Measurements from ENCODE around the gene IMPDH2. TPM values are rescaled to one million over a fixed set of nuclear protein-coding genes. Genes with fewer than 3 reads are reported as not detected.

IMPDH2 gene
- total RNA-seq, result 100 to 1,000 TPM in 1 of 4 donors, 10 to 100 TPM in 3; 25.1 to 106 (median 72.7) TPM

GRCh38 chr3:49028673-49029562, at the start of gene IMPDH2:
IMPDH2 (minus strand) TSS chr3:49029398; CDS start chr3:49029350, 48 bp downstream.
- peaks cover 10 to 21% (median 15%) of the 10 kb centered on the region in 4 donors for H3K4me1 ChIP-seq
- H3K4me3 ChIP-seq, result peak within 1 kb of the TSS; percentile 38 to 79 (median 62)
- peaks cover 0 to 38% (median 10%) of the 10 kb centered on the region in 4 donors for H3K36me3 ChIP-seq
- in situ Hi-C loops (cut with MboI; ENCODE audit: low pct_ligation_motif_present in 1 of 4, low pct_unique_long_range_greater_than_20kb in 1 of 4, low sequenced_read_pairs in 3 of 4), result no loop called here
- H3K9me3 ChIP-seq, result no peaks in the 10 kb centered on the region
- 2% methylated on average over 50 of the region's 55 CpGs; no CpG with 5 or more reads in 1 of the 2 donors for WGBS, 2 donors (ENCODE audit: low coverage in 1 of 2)
- intact Hi-C loops (cut with DNase I; ENCODE audit: low total_unique reads), result no loop called here
- H3K27me3 ChIP-seq, result no peaks in the 10 kb centered on the region
- TF ChIP-seq POLR2AphosphoS5 (IDR thresholded peaks at IDR 0.05) (peak; percentile 98 to 100 (median 99)), EP300 (IDR thresholded peaks at IDR 0.05; ENCODE audit: low read depth) (no peak), POLR2A (IDR thresholded peaks at IDR 0.05) (peak; percentile 98), CTCF (IDR thresholded peaks at IDR 0.05) (peak in 1 of 5 experiments; percentile 7)
- DNase-seq, result peak; percentile 95
- H3K27ac ChIP-seq, result peak within 1 kb of the TSS; percentile 89 to 96 (median 92)

GRCh38 chr3:49076646-49077045, 47.4 kb upstream of the IMPDH2 start:
- no peak for DNase-seq
- TF ChIP-seq EP300 (IDR thresholded peaks at IDR 0.05; ENCODE audit: low read depth) (no peak), CTCF (IDR thresholded peaks at IDR 0.05) (no peak)
- H3K27me3 ChIP-seq, result no peaks in the 10 kb centered on the region
- H3K4me1 ChIP-seq, result peaks cover 0 to 2% (median 0%) of the 10 kb centered on the region in 4 donors
- peaks cover 0 to 58% (median 29%) of the 10 kb centered on the region in 4 donors for H3K36me3 ChIP-seq
- intact Hi-C loops (cut with DNase I; ENCODE audit: low total_unique reads), result no loop called here
- H3K9me3 ChIP-seq, result no peaks in the 10 kb centered on the region
- H3K27ac ChIP-seq, result no peak overlapping the region
- in situ Hi-C loops (cut with MboI; ENCODE audit: low pct_ligation_motif_present in 1 of 4, low pct_unique_long_range_greater_than_20kb in 1 of 4, low sequenced_read_pairs in 3 of 4), result no loop called here
- WGBS, 2 donors (ENCODE audit: low coverage in 1 of 2), result 93 to 100% methylated on average over 1 to 4 of the region's 4 CpGs
- no peak overlapping the region for H3K4me3 ChIP-seq

- Histone ChIP-seq H3K27me3 (no peaks in the 10 kb centered on the region), H3K4me3 (no peak overlapping the region), H3K27ac (no peak overlapping the region), H3K36me3 (peaks cover 0 to 63% (median 32%) of the 10 kb centered on the region in 4 donors), H3K4me1 (no peaks in the 10 kb centered on the region), H3K9me3 (no peaks in the 10 kb centered on the region)
- in situ Hi-C loops (cut with MboI; ENCODE audit: low pct_ligation_motif_present in 1 of 4, low pct_unique_long_range_greater_than_20kb in 1 of 4, low sequenced_read_pairs in 3 of 4) (no loop called here), intact Hi-C loops (cut with DNase I; ENCODE audit: low total_unique reads) (no loop called here)
- 96% methylated on average over 13 of the region's 13 CpGs; no CpG with 5 or more reads in 1 of the 2 donors for WGBS, 2 donors (ENCODE audit: low coverage in 1 of 2)
- TF ChIP-seq EP300 (IDR thresholded peaks at IDR 0.05; ENCODE audit: low read depth), result no peak
- TF ChIP-seq CTCF (IDR thresholded peaks at IDR 0.05), result no peak
- TF ChIP-seq POLR2A (IDR thresholded peaks at IDR 0.05), result no peak
- TF ChIP-seq POLR2AphosphoS5 (IDR thresholded peaks at IDR 0.05), result no peak
- no peak for DNase-seq
Measured at GRCh38 chr3:49076116-49076515, 46.9 kb upstream of the IMPDH2 start.

- in situ Hi-C loops (cut with MboI; ENCODE audit: low pct_ligation_motif_present in 1 of 4, low pct_unique_long_range_greater_than_20kb in 1 of 4, low sequenced_read_pairs in 3 of 4), result no loop called here
- DNase-seq, result no peak
- H3K27me3 ChIP-seq, result no peaks in the 10 kb centered on the region
- no peak overlapping the region for H3K4me3 ChIP-seq
- WGBS, 2 donors (ENCODE audit: low coverage in 1 of 2), result 87 to 93% methylated on average over 7 of the region's 7 CpGs
- peaks cover 0 to 6% (median 0%) of the 10 kb centered on the region in 4 donors for H3K4me1 ChIP-seq
- H3K27ac ChIP-seq, result no peak overlapping the region
- intact Hi-C loops (cut with DNase I; ENCODE audit: low total_unique reads), result no loop called here
- H3K9me3 ChIP-seq, result no peaks in the 10 kb centered on the region
- H3K36me3 ChIP-seq, result peaks cover 0 to 50% (median 15%) of the 10 kb centered on the region in 4 donors
- TF ChIP-seq POLR2AphosphoS5 (IDR thresholded peaks at IDR 0.05), result no peak
- TF ChIP-seq CTCF (IDR thresholded peaks at IDR 0.05), result no peak
- TF ChIP-seq EP300 (IDR thresholded peaks at IDR 0.05; ENCODE audit: low read depth), result no peak
- no peak for TF ChIP-seq POLR2A (IDR thresholded peaks at IDR 0.05)
Measured at GRCh38 chr3:49058011-49058410, 28.8 kb upstream of the IMPDH2 start.

Data from transverse colon (tissue), 4 donors.